Stimulated activated CD4-positive, alpha-beta T cell treated with anti-CD3 and anti-CD28 coated beads, Interleukin-4, amount 100 ng/mL, for 48 hours (primary cell): Measurements from ENCODE around the gene TRAM2.

Source experiments
- DNase-seq, 2 donors: peaks; one replicate each; pipeline ENCODE4 v3.0.0-alpha.2; 2020; ENCODE audit warnings: low read depth in 2 of 2

TRAM2 gene

GRCh38 chr6:52577022-52577777 is at the start of gene TRAM2:
Gene TRAM2 (minus strand): TSS chr6:52577060. CDS start chr6:52576915, 145 bp downstream.
- DNase-seq: peak; percentile 53 to 67

GRCh38 chr6:52622810-52623209 is 46.0 kb upstream of the TRAM2 start:
- no peak for DNase-seq

GRCh38 chr6:52621631-52622030 is 44.8 kb upstream of the TRAM2 start:
- DNase-seq: no peak

- DNase-seq: no peak
These were observed 44.0 kb upstream of the TRAM2 start for GRCh38 chr6:52620906-52621190.

GRCh38 chr6:52620055-52620905 is 43.4 kb upstream of the TRAM2 start:
- DNase-seq: no peak

- DNase-seq: no peak
These were observed 40.2 kb upstream of the TRAM2 start for GRCh38 chr6:52617087-52617486.

GRCh38 chr6:52616059-52616690 is 39.3 kb upstream of the TRAM2 start:
- no peak for DNase-seq

- no peak for DNase-seq
These were observed 35.6 kb upstream of the TRAM2 start for GRCh38 chr6:52612336-52613054.

- no peak for DNase-seq
These were observed 35.0 kb upstream of the TRAM2 start for GRCh38 chr6:52611833-52612232.

- DNase-seq: no peak
These were observed 34.0 kb upstream of the TRAM2 start for GRCh38 chr6:52610745-52611355.

GRCh38 chr6:52610011-52610410 is 33.2 kb upstream of the TRAM2 start:
- no peak for DNase-seq

GRCh38 chr6:52605610-52606185 is 28.8 kb upstream of the TRAM2 start:
- DNase-seq: no peak

- no peak for DNase-seq
These were observed 26.3 kb upstream of the TRAM2 start for GRCh38 chr6:52603000-52603795.

GRCh38 chr6:52598824-52599190 is 21.9 kb upstream of the TRAM2 start:
- no peak for DNase-seq

- peak; percentile 18 to 19 for DNase-seq
These were observed 21.4 kb upstream of the TRAM2 start for GRCh38 chr6:52598123-52598823.

- no peak for DNase-seq
These were observed 20.9 kb upstream of the TRAM2 start for GRCh38 chr6:52597738-52598122.

- DNase-seq: no peak
These were observed 19.6 kb upstream of the TRAM2 start for GRCh38 chr6:52596371-52597028.

GRCh38 chr6:52595796-52596130 is 18.9 kb upstream of the TRAM2 start:
- no peak for DNase-seq

GRCh38 chr6:52595000-52595795 is 18.3 kb upstream of the TRAM2 start:
- no peak for DNase-seq
